Renal cortical epithelial cell (primary cell): ENCODE results near the gene CLEC20A. TPM values are rescaled to one million over a fixed set of nuclear protein-coding genes. Genes with fewer than 3 reads are reported as not detected.
"Not testable (repeated sequence)": the region's sequence is repeated elsewhere in the genome, so short reads cannot be mapped to it uniquely, and the experiment has no call there.

Experiments used
- DNase-seq: peaks from one replicate; pipeline ENCODE4 v3.0.0-alpha.2; 2011; ENCODE audit warnings: low read depth
- total RNA-seq: library from RNA; depleted of rRNA; stranded (reverse); fragments of >200 nt; gene quantifications from 2 replicates; pipeline ENCODE4 v1.2.3, GENCODE V29; 2014

Gene CLEC20A
- total RNA-seq, 1 donor from 2014 or later, result not detected

DNA sequence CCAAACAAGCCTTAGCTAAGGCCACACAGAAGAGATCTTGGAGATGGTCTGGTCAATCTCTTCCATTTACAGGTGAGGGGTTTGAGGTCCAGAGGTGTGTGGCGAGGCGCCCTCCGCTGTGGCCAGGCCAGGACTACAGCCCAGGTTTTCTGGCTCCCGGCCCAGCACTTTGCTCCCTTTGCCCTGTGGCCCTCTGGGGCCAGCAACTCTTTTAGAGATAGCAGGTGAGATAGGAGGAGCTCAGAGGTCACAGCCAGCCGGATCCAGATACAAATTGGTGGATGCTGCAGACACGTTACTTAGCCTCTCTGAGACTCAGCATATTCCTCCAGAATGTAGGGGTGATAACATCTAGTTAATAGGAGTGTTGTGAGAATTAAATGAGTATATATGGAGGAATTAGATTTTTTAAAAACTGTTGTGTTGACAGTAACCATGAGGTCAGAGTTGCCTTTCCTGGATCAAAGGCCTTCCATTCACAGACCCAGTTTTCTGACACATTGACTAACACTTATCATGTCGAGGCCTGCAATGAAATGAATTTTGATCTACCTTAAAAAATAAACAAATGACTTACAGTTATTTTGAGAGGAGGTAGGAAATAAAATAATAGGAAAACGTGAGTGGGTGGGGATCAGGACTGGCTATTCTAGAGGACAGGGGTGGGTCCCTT lies 32.7 kb upstream of the CLEC20A start:
- DNase-seq, result no peak

- no peak for DNase-seq
These were observed 32.2 kb upstream of the CLEC20A start for GRCh38 chr1:178528953-178529335.

GRCh38 chr1:178528228-178528952 lies 31.6 kb upstream of the CLEC20A start:
- DNase-seq, result no peak

GRCh38 chr1:178527117-178527516 lies 30.4 kb upstream of the CLEC20A start:
- DNase-seq, result no peak

DNA sequence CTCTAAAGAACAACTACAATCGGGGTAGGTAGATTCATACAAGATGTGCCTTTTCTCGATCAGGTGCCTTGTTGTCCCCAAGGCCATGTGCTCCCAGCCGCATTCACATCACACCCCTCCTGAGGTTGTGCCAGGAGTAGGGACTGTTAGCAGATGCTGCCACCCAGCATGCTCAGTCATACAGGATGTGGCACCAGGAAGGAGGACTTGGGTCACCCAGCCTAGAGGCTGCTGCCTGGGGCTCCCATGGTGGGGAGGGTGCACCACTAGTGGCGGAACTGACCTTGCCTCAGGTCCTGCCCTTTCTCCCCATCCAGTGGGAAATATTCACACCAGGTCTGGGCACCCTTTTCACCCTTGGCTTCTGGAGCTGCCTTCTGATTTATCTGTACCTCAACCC lies 24.5 kb upstream of the CLEC20A start:
- no peak for DNase-seq

DNA sequence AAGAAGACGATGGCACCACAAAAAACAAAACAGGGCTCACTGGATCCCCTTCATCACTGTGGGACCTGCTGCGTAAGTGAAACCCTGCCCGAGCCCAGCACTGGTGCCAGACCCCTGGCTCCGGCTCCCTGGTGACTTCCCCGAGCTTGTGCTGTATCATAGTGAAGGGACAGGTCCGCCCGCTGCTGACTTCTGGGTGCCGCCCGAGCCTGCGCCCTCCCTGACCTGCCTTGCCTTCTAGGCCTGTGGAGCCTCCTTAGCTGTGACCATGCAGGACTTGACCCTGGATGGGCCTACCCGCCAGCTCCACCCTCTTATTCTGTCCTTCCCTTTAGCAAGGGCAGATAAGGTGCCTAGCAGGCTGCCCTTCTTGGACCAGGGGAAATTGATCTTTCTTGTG lies 24.0 kb upstream of the CLEC20A start:
- no peak for DNase-seq

- DNase-seq, result no peak
These were observed 22.1 kb upstream of the CLEC20A start for GRCh38 chr1:178518894-178519293.

- no peak for DNase-seq
These were observed 19.3 kb upstream of the CLEC20A start for GRCh38 chr1:178516110-178516509.

DNA sequence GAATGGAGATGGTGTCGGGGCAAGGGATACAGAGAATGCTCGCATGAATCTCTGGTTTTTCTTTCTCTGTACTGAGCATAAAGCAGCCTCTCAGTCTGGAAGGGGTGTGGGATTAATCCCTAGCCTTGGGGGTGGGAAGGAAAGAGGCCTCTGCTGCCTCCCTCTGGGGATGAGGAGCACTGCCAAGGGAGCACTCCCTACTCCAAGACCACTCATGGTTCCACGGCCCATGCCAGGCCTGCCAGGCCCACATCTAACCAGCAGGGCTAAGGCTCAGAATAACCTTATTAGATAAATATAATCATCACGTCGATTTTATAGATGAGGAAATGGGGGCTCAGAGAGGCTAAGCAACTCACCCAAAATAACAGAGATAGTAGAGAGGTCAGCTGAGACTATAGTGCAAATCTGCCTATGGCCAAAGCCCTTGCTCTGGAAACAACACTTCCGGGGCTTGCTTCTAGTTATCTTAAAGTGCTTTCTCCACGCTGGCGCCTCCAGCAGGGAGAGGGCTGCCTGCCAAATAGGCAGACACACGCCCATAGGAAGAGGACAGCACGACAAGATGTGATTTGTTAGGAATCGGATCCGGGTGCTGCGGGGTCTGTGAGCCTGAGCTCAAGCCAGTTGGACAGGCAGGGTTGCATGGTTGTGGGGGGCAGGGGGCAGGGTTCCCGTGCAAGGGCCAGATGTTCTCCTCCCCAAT lies 16.7 kb upstream of the CLEC20A start:
- no peak for DNase-seq

DNA sequence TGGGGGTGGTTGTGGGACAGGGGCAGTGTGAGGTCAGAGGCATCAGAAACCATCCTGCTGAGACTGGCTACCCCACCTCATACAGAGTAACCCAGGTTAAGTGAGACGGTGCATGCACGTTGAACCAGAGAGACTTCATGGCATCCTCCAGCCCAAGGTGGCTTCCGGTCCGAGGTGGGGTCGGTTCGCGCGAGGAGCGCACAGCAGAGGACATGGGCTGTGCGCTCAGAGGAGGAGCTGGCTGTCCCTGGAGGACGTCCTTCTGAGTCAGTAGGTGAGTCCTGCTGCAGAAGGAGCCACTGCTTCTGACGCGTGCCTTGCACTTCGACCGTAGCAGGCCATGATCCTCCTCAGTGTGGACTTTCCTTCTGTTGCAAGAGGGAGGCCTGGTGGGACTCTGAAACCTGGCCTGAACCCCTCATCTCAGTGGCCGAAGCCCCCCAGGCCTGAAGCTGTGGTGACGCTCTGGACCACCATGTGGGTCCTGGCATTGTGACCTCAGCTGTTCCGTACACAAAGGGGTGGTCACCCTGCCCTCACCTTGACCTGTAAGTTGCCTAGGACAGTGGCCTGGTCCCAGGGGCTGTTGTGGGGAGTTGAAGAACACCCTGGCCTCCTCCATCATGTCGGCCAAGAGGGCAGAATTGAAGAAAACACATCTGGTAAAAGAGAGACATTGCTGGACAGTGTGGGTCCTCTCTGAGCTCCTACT lies 16.0 kb upstream of the CLEC20A start, which contains the start of gene TEX35:
Gene TEX35 (plus strand): TSS at position 544 of the 712 bp plus-strand sequence. CDS start 80 bp downstream, at position 624.
- DNase-seq, result no peak

- peak; percentile 13 for DNase-seq
These were observed 13.4 kb upstream of the CLEC20A start for GRCh38 chr1:178510155-178510554.

DNA sequence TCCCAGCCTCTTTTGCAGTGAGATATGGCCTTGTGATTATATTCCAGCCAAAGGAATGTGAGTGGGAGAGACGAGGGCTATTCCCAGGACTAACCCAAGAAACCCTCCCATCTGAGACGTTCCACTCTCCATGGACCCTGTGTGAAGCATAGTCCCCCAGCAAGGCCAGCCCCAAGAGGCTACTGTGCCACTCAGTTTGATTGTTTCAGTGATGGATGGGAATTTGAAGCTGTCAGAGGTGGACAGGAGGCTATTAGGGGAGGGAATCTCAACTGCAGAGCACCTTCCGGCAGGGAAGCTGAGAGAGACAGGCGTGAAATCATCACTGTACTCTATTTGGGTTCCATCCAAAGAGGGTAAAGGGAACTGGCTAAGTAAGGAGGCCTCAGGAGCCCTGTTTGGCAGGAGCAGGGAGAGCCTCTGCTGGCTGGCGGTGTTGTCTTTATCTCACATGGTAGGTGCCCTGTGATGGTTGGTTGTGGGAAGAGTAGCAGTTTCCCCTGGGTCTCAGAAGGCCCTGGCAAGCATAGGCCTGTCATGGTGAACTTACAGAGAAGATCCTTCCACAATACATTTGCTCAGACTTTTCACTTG lies 12.7 kb upstream of the CLEC20A start:
- no peak for DNase-seq

GRCh38 chr1:178506669-178507068 lies 9.9 kb upstream of the CLEC20A start:
- DNase-seq, result no peak

- no peak for DNase-seq
These were observed 9.4 kb upstream of the CLEC20A start for GRCh38 chr1:178506177-178506576.

GRCh38 chr1:178504286-178504685 lies 7.5 kb upstream of the CLEC20A start:
- no peak for DNase-seq

DNA sequence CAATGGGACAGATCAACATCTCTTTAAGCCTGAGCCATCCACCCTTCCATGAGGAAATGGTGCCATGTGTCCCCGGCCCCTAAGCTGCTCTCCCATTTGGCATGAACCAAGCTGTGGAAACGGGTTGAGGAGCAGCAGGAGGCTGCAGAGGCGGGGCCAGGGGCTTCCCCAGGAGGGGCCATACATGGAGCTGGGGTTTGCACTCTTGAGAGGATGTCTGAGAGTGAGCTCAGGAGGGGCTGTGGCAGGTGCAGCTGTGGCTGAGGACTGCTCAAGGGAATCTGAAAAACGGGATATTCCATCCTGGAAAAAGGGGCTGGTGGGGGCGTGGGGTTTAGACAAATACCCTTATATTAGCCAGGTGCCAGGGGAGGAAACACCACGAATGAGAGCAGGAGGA lies 7.1 kb upstream of the CLEC20A start:
- DNase-seq, result no peak

DNA sequence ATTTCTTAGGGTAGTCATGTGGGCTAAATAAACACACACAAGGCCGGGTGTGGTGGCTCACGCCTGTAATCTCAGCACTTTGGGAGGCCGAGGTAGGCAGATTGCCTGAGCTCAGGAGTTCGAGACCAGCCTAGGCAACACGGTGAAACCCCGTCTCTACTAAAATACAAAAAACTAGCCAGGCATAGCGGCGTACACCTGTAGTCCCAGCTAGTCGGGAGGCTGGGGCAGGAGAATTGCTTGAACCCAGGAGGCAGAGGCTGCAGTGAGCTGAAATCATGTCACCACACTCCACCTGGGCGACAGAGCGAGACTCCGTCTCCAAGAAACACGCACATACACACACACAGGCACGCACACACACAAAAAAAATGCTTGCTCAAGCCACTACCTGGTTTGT lies 6.6 kb upstream of the CLEC20A start:
- not testable (repeated sequence) for DNase-seq

DNA sequence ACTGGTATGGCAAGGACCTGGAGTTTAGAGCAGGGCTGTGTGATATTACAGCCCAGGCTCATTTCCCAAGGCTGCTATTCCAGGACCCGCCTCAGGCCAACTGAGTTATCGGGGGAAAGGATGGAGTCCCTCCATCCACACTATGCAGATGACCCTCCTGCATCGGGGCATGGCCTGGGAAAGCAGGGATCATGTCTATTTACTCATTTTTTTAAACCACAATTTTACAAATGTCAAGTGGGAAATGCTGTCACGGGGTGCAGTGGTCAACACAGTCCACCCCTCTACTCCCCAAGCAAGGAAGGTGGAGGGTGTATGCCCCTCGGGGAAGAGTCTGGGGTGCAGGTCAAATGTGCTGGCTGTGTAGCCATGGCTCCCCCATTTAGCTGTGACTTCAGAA lies 6.1 kb upstream of the CLEC20A start:
- no peak for DNase-seq

GRCh38 chr1:178502330-178502714 lies 5.6 kb upstream of the CLEC20A start:
- no peak for DNase-seq

DNA sequence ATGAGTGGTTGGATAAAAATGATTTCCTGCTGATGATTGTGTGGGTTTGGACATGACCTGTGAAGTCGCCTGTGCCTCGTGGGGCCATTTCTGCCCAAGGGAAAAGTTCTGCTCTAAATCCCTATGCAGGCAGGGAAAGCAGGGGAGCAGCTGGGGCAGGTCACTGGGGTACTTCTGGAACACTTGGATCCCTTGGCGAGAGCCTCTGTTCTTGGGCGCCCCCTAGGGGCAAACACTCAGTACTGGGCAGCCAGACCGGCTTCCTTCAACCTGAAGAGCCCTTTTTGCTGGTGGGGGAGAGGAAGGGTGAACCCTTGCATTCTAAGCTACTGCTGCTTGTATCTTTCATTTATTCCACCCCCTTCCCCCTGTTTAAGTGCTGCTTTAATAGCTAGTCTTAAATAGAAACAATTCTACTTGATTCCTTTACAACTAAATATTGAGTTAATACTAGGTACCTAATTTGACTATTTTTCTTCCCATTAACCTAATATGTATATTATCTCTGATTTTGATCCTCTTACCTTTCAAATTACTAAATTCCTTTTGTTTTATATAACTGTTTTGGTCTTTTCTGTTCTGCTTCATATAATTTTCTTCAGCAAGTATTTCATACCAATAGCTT lies 5.1 kb upstream of the CLEC20A start:
- DNase-seq, result peak; percentile 48

DNA sequence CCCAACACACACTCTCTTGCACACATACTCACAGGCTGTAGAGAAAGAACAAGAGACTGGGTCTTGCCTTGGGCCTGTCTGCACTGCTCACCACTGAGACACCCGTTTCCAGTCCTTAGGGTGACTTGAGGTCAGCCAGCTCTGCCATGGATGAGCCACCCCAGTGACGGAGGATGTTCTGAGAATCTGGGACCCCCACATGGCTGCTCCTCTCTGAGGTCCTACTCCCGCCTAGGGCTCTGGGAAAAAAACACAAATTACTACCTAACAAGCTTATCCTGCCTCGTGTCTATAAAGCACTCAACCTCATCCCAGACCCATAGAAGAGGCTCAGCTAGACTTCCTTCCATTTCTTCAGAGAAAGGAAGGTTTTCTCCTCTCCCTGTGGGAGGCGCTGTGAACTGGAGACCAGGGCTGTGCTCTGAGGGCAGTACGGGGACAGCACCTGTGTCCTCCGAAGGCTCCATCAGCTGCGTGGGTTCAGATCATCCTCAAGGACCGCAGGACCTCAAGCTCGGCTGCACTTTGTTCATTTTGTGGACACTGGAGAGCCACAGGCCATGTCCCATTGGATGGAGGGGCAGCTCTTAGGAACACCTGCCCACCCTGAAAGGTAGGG lies 4.3 kb upstream of the CLEC20A start:
- no peak for DNase-seq
